NT2/D1 (cell line): ENCODE measurements around the gene KCND3.

Experiments used
- DNase-seq: peaks from one replicate; pipeline ENCODE4 v3.0.0-alpha.2; 2011; ENCODE audit warnings: low read depth, low spot score
- H3K27me3 ChIP-seq: 2 replicates; pipeline ENCODE4 v1.6.0; 2011; ENCODE audit warnings: mild to moderate bottlenecking; ENCODE audit not compliant: insufficient read length, insufficient read depth
- H3K36me3 ChIP-seq: 2 replicates; pipeline ENCODE4 v1.6.1; 2011; ENCODE audit warnings: mild to moderate bottlenecking, low read length, mixed read lengths; ENCODE audit not compliant: insufficient read depth, insufficient read length
- H3K4me1 ChIP-seq: 2 replicates; pipeline ENCODE4 v1.5.1; 2011; ENCODE audit not compliant: insufficient read depth, insufficient read length
- H3K4me3 ChIP-seq: 2 replicates; pipeline ENCODE4 v1.5.1; 2011; ENCODE audit warnings: low read depth; ENCODE audit not compliant: insufficient read length
- H3K9ac ChIP-seq: 2 replicates; pipeline ENCODE4 v1.6.0; 2011; ENCODE audit warnings: low read depth; ENCODE audit not compliant: insufficient read length
- H3K9me3 ChIP-seq: 2 replicates; pipeline ENCODE4 v1.5.1; 2011; ENCODE audit warnings: mild to moderate bottlenecking, low read length; ENCODE audit not compliant: insufficient read depth
- SUZ12 ChIP-seq: IDR thresholded peaks from 2 replicates; pipeline ENCODE4 v1.6.1; 2011; ENCODE audit not compliant: insufficient read length, insufficient read depth; ENCODE audit errors: extremely low read depth
- YY1 ChIP-seq: IDR thresholded peaks from 2 replicates; pipeline ENCODE4 v1.6.1; 2011; ENCODE audit not compliant: insufficient read length, insufficient read depth
- ZNF274 ChIP-seq: IDR thresholded peaks from 2 replicates; pipeline ENCODE4 v1.6.1; 2011; ENCODE audit warnings: mild to moderate bottlenecking, low read depth, low read length

The KCND3 gene

GRCh38 chr1:111906816-111907215 is 82.7 kb downstream of the KCND3 start:
- TF ChIP-seq ZNF274 (no peak), YY1 (no peak), SUZ12 (no peak)
- Histone ChIP-seq H3K4me1 (peaks cover 12% of the 10 kb centered on the region), H3K9ac (no peak overlapping the region), H3K27me3 (no peaks in the 10 kb centered on the region), H3K4me3 (no peak overlapping the region), H3K36me3 (no peaks in the 10 kb centered on the region), H3K9me3 (no peaks in the 10 kb centered on the region)
- DNase-seq: no peak

GRCh38 chr1:111906111-111906510 is 83.4 kb downstream of the KCND3 start:
- no peak for TF ChIP-seq SUZ12
- TF ChIP-seq ZNF274: no peak
- TF ChIP-seq YY1: no peak
- no peaks in the 10 kb centered on the region for H3K9me3 ChIP-seq
- H3K9ac ChIP-seq: no peak overlapping the region
- H3K27me3 ChIP-seq: no peaks in the 10 kb centered on the region
- H3K4me3 ChIP-seq: no peak overlapping the region
- H3K4me1 ChIP-seq: peaks cover 12% of the 10 kb centered on the region
- no peak for DNase-seq
- no peaks in the 10 kb centered on the region for H3K36me3 ChIP-seq

- Histone ChIP-seq H3K4me1 (peaks cover 12% of the 10 kb centered on the region), H3K9me3 (no peaks in the 10 kb centered on the region), H3K36me3 (no peaks in the 10 kb centered on the region), H3K9ac (no peak overlapping the region), H3K4me3 (no peak overlapping the region), H3K27me3 (no peaks in the 10 kb centered on the region)
- no peak for DNase-seq
- no peak for TF ChIP-seq ZNF274
- no peak for TF ChIP-seq SUZ12
- no peak for TF ChIP-seq YY1
Observed at GRCh38 chr1:111904478-111905218, 84.8 kb downstream of the KCND3 start.

GRCh38 chr1:111903871-111904449 is 85.5 kb downstream of the KCND3 start:
- no peak overlapping the region for H3K9ac ChIP-seq
- no peak overlapping the region for H3K4me3 ChIP-seq
- no peaks in the 10 kb centered on the region for H3K9me3 ChIP-seq
- peaks cover 12% of the 10 kb centered on the region for H3K4me1 ChIP-seq
- H3K27me3 ChIP-seq: no peaks in the 10 kb centered on the region
- H3K36me3 ChIP-seq: no peaks in the 10 kb centered on the region
- DNase-seq: no peak
- TF ChIP-seq SUZ12 (no peak), YY1 (no peak), ZNF274 (no peak)

GRCh38 chr1:111903148-111903870 is 86.2 kb downstream of the KCND3 start:
- no peaks in the 10 kb centered on the region for H3K36me3 ChIP-seq
- no peak overlapping the region for H3K4me3 ChIP-seq
- no peaks in the 10 kb centered on the region for H3K9me3 ChIP-seq
- TF ChIP-seq YY1: no peak
- TF ChIP-seq SUZ12: no peak
- TF ChIP-seq ZNF274: no peak
- peaks cover 12% of the 10 kb centered on the region for H3K4me1 ChIP-seq
- H3K27me3 ChIP-seq: no peaks in the 10 kb centered on the region
- DNase-seq: no peak
- no peak overlapping the region for H3K9ac ChIP-seq

GRCh38 chr1:111895469-111895868 is 94.0 kb downstream of the KCND3 start:
- no peaks in the 10 kb centered on the region for H3K27me3 ChIP-seq
- TF ChIP-seq SUZ12: no peak
- no peak for TF ChIP-seq YY1
- TF ChIP-seq ZNF274: no peak
- no peaks in the 10 kb centered on the region for H3K4me1 ChIP-seq
- H3K9ac ChIP-seq: no peak overlapping the region
- H3K36me3 ChIP-seq: no peaks in the 10 kb centered on the region
- no peak overlapping the region for H3K4me3 ChIP-seq
- DNase-seq: no peak
- no peaks in the 10 kb centered on the region for H3K9me3 ChIP-seq

- H3K4me3 ChIP-seq: no peak overlapping the region
- DNase-seq: no peak
- no peaks in the 10 kb centered on the region for H3K27me3 ChIP-seq
- H3K4me1 ChIP-seq: no peaks in the 10 kb centered on the region
- H3K36me3 ChIP-seq: no peaks in the 10 kb centered on the region
- H3K9ac ChIP-seq: no peak overlapping the region
- no peak for TF ChIP-seq YY1
- TF ChIP-seq SUZ12: no peak
- TF ChIP-seq ZNF274: no peak
- H3K9me3 ChIP-seq: no peaks in the 10 kb centered on the region
Observed at GRCh38 chr1:111895017-111895416, 94.5 kb downstream of the KCND3 start.
